GM21526 (cell line): ENCODE results near the gene LRCH3.

Experiments
- ATAC-seq: cut with Tn5 transposase; IDR thresholded peaks from one replicate; pipeline ENCODE4 v1.9.1; 2021; ENCODE audit warnings: moderate library complexity; ENCODE audit not compliant: unreplicated experiment, low FRiP score

Gene LRCH3

GRCh38 chr3:197791892-197792647 is 1.0 kb downstream of the LRCH3 start:
- ATAC-seq, result peak; percentile 33

- ATAC-seq, result no peak
Measured at GRCh38 chr3:197793247-197793646, 2.2 kb downstream of the LRCH3 start.

GRCh38 chr3:197794115-197794514 is 3.1 kb downstream of the LRCH3 start:
- ATAC-seq, result no peak

- no peak for ATAC-seq
Measured at GRCh38 chr3:197795200-197795599, 4.1 kb downstream of the LRCH3 start.

- ATAC-seq, result no peak
Measured at GRCh38 chr3:197796087-197796486, 5.0 kb downstream of the LRCH3 start.

GRCh38 chr3:197798863-197799262 is 7.8 kb downstream of the LRCH3 start:
- ATAC-seq, result no peak

GRCh38 chr3:197800379-197800778 is 9.3 kb downstream of the LRCH3 start:
- no peak for ATAC-seq

GRCh38 chr3:197801891-197802778 is 11.1 kb downstream of the LRCH3 start:
- ATAC-seq, result no peak

- no peak for ATAC-seq
Measured at GRCh38 chr3:197802779-197803459, 11.9 kb downstream of the LRCH3 start.

- no peak for ATAC-seq
Measured at GRCh38 chr3:197804511-197804910, 13.5 kb downstream of the LRCH3 start.

GRCh38 chr3:197807969-197808587 is 17.0 kb downstream of the LRCH3 start:
- no peak for ATAC-seq

- no peak for ATAC-seq
Measured at GRCh38 chr3:197809356-197810020, 18.4 kb downstream of the LRCH3 start.

GRCh38 chr3:197810901-197811300 is 19.8 kb downstream of the LRCH3 start:
- no peak for ATAC-seq

- ATAC-seq, result no peak
Measured at GRCh38 chr3:197811343-197811742, 20.3 kb downstream of the LRCH3 start.

- ATAC-seq, result no peak
Measured at GRCh38 chr3:197814372-197814771, 23.3 kb downstream of the LRCH3 start.

GRCh38 chr3:197820550-197821335 is 29.7 kb downstream of the LRCH3 start:
- ATAC-seq, result no peak

- no peak for ATAC-seq
Measured at GRCh38 chr3:197829397-197830045, 38.5 kb downstream of the LRCH3 start.

- ATAC-seq, result no peak
Measured at GRCh38 chr3:197830308-197830966, 39.4 kb downstream of the LRCH3 start.
